Stomach (tissue), 4 donors: ENCODE measurements around the gene FAM193A.

Source experiments
- EP300 ChIP-seq: sonication (generic); formaldehyde crosslinking; IDR thresholded peaks from one replicate; pipeline ENCODE4 v1.6.1; 2017; ENCODE audit warnings: antibody characterized with exemption
- POLR2A ChIP-seq, 4 donors: fragments of 450-650 bp; IDR thresholded peaks; one replicate each; pipeline ENCODE4 v1.6.1; 2016; ENCODE audit warnings: antibody characterized with exemption in 4 of 4, control low read depth in 2 of 4, mild to moderate bottlenecking in 1 of 4, moderate library complexity in 1 of 4
- POLR2AphosphoS5 ChIP-seq, 3 donors: sonication (generic); formaldehyde crosslinking; IDR thresholded peaks; one replicate each; pipeline ENCODE4 v1.6.1; 2016; ENCODE audit warnings: antibody characterized with exemption in 3 of 3
- TF ChIP-seq, protein P1 (sequence below), 7 experiments: fragments of 450-650 bp in 4 of 7; fragments of 200-600 bp in 3 of 7; sonication (generic) in 3 of 7; IDR thresholded peaks; one replicate each; pipeline ENCODE4 v1.5.1; 2016 to 2019; ENCODE audit warnings: antibody characterized with exemption in 7 of 7, control low read depth in 2 of 7, mild to moderate bottlenecking in 1 of 7

DNA sequence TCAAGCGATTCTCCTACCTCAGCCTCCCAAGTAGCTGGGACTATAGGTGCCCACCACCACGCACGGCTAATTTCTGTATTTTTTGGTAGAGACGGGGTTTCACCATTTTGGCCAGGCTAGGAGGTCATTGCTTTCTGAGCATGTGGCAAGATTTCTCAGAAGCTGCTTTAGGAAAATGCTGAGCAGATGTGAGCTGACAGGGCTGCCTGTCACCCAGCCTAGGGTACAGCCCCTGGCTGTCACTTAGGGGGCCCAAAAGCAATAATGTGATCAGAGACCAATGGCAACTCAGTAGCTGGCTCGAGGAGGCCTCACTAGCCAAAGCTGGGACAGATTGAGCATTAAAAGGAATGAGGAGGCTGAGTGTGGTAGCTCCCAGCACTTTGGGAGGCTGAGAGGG lies 154.9 kb downstream of the FAM193A start:
- TF ChIP-seq, protein P1, sequence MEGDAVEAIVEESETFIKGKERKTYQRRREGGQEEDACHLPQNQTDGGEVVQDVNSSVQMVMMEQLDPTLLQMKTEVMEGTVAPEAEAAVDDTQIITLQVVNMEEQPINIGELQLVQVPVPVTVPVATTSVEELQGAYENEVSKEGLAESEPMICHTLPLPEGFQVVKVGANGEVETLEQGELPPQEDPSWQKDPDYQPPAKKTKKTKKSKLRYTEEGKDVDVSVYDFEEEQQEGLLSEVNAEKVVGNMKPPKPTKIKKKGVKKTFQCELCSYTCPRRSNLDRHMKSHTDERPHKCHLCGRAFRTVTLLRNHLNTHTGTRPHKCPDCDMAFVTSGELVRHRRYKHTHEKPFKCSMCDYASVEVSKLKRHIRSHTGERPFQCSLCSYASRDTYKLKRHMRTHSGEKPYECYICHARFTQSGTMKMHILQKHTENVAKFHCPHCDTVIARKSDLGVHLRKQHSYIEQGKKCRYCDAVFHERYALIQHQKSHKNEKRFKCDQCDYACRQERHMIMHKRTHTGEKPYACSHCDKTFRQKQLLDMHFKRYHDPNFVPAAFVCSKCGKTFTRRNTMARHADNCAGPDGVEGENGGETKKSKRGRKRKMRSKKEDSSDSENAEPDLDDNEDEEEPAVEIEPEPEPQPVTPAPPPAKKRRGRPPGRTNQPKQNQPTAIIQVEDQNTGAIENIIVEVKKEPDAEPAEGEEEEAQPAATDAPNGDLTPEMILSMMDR (IDR thresholded peaks at IDR 0.05): no peak
- no peak for TF ChIP-seq POLR2A (IDR thresholded peaks at IDR 0.05)
- no peak for TF ChIP-seq POLR2AphosphoS5 (IDR thresholded peaks at IDR 0.05)
- TF ChIP-seq EP300: no peak
